K562 (cell line): ENCODE measurements around the gene ARL10. TPM values are rescaled to one million over a fixed set of nuclear protein-coding genes. Genes with fewer than 3 reads are reported as not detected.

Experiments used
- ARID1B ChIP-seq: fragments of 450-650 bp; IDR thresholded peaks from 2 replicates; pipeline ENCODE4 v1.6.1; 2016; ENCODE audit warnings: antibody characterized with exemption, mild to moderate bottlenecking, inconsistent platforms
- BRCA1 ChIP-seq, 2 experiments: fragments of 450-650 bp in 1 of 2; sonication (generic) in 1 of 2; formaldehyde crosslinking in 1 of 2; IDR thresholded peaks; 2 replicates each; pipeline versions ENCODE4 v1.5.0 to v1.6.1; 2017 to 2020; ENCODE audit warnings: mild to moderate bottlenecking in 1 of 2, missing genetic modification reagents in 1 of 2
- CBX1 ChIP-seq: sonication (generic); IDR thresholded peaks from 2 replicates; pipeline ENCODE4 v1.6.1; 2016; ENCODE audit warnings: antibody characterized with exemption, low read depth, mild to moderate bottlenecking
- DPF2 ChIP-seq: fragments of 450-650 bp; IDR thresholded peaks from 2 replicates; pipeline ENCODE4 v1.6.1; 2016
- FOXP1 ChIP-seq: sonication (generic); formaldehyde crosslinking; IDR thresholded peaks from 2 replicates; pipeline ENCODE4 v1.8.0; 2022; ENCODE audit warnings: mild to moderate bottlenecking, missing genetic modification reagents
- HDAC1 ChIP-seq, 2 experiments: fragments of 450-650 bp; IDR thresholded peaks; 2 replicates each; pipeline ENCODE4 v1.6.1; 2016 to 2017; ENCODE audit warnings: inconsistent platforms in 1 of 2, mild to moderate bottlenecking in 1 of 2, moderate library complexity in 1 of 2
- KLF13 ChIP-seq: fragments of 450-650 bp; IDR thresholded peaks from 2 replicates; pipeline ENCODE4 v1.6.1; 2016; ENCODE audit warnings: missing genetic modification characterization, low read depth, mild to moderate bottlenecking, missing compliant biosample characterization, moderate library complexity, borderline replicate concordance
- KLF16 ChIP-seq: IDR thresholded peaks from 2 replicates; pipeline ENCODE4 v1.6.1; 2016; ENCODE audit warnings: antibody characterized with exemption
- LARP7 ChIP-seq: fragments of 450-650 bp; IDR thresholded peaks from 2 replicates; pipeline ENCODE4 v1.6.1; 2016
- MEIS2 ChIP-seq: fragments of 450-650 bp; IDR thresholded peaks from 2 replicates; pipeline ENCODE4 v1.6.1; 2014; ENCODE audit warnings: mild to moderate bottlenecking; ENCODE audit not compliant: partially characterized antibody
- MTA2 ChIP-seq: fragments of 450-650 bp; IDR thresholded peaks from 2 replicates; pipeline ENCODE4 v1.6.1; 2016; ENCODE audit warnings: low read depth
- MTA3 ChIP-seq: fragments of 450-650 bp; formaldehyde crosslinking; IDR thresholded peaks from 2 replicates; pipeline ENCODE4 v1.6.1; 2017; ENCODE audit warnings: mild to moderate bottlenecking, borderline replicate concordance
- MXD1 ChIP-seq: fragments of 250-450 bp; sonication (Bioruptor Pico); IDR thresholded peaks from 2 replicates; pipeline ENCODE4 v1.8.0; 2021; ENCODE audit warnings: borderline replicate concordance, mild to moderate bottlenecking, moderate library complexity; ENCODE audit not compliant: poor library complexity, severe bottlenecking
- PCBP1 ChIP-seq: fragments of 200-400 bp; formaldehyde crosslinking; IDR thresholded peaks from 2 replicates; pipeline ENCODE4 v1.6.1; 2018; ENCODE audit warnings: mild to moderate bottlenecking, low read depth, low read length; ENCODE audit not compliant: poor library complexity, severe bottlenecking
- POLR2A ChIP-seq: fragments of 450-650 bp; conservative IDR thresholded peaks from 2 replicates; pipeline ENCODE4 v1.6.1; 2016
- POLR2AphosphoS5 ChIP-seq: IDR thresholded peaks from 2 replicates; pipeline ENCODE4 v1.6.1; 2011; ENCODE audit warnings: mild to moderate bottlenecking, low read depth, low read length, moderate library complexity; ENCODE audit not compliant: control insufficient read depth, insufficient read depth
- PRMT5 ChIP-seq: sonication (generic); formaldehyde crosslinking; IDR thresholded peaks from 2 replicates; pipeline ENCODE4 v1.5.0; 2020; ENCODE audit warnings: missing genetic modification reagents
- SP1 ChIP-seq: sonication (generic); formaldehyde crosslinking; IDR thresholded peaks from 2 replicates; pipeline ENCODE4 v1.8.1; 2022; ENCODE audit warnings: mild to moderate bottlenecking, missing genetic modification reagents
- TAF1 ChIP-seq: IDR thresholded peaks from 2 replicates; pipeline ENCODE4 v1.6.1; 2011; ENCODE audit warnings: mild to moderate bottlenecking, low read length, moderate library complexity; ENCODE audit not compliant: insufficient read depth, control insufficient read depth, severe bottlenecking; ENCODE audit errors: extremely low read depth
- TAF9B ChIP-seq: fragments of 450-650 bp; IDR thresholded peaks from 2 replicates; pipeline ENCODE4 v1.6.1; 2018; ENCODE audit warnings: mild to moderate bottlenecking; ENCODE audit not compliant: partially characterized antibody
- TBL1XR1 ChIP-seq, 2 experiments: IDR thresholded peaks; 2 replicates each; pipeline ENCODE4 v1.6.1; 2012; ENCODE audit warnings: improper control_type of control experiment in 2 of 2, low read length in 2 of 2, mild to moderate bottlenecking in 1 of 2
- ZBTB12 ChIP-seq: fragments of 250-450 bp; sonication (Bioruptor Pico); IDR thresholded peaks from 2 replicates; pipeline ENCODE4 v1.4.0; 2020
- ZBTB7A ChIP-seq: IDR thresholded peaks from 2 replicates; pipeline ENCODE4 v1.6.1; 2011; ENCODE audit warnings: low read depth, mild to moderate bottlenecking, low read length, moderate library complexity, borderline replicate concordance; ENCODE audit not compliant: control insufficient read depth
- ZC3H11A ChIP-seq: IDR thresholded peaks from 2 replicates; pipeline ENCODE4 v1.6.1; 2012; ENCODE audit warnings: low read depth, low read length, improper control_type of control experiment
- ZNF12 ChIP-seq: sonication (generic); formaldehyde crosslinking; IDR thresholded peaks from 2 replicates; pipeline ENCODE4 v1.4.0; 2020; ENCODE audit warnings: mild to moderate bottlenecking, missing genetic modification reagents
- ZNF184 ChIP-seq: sonication (generic); formaldehyde crosslinking; IDR thresholded peaks from 2 replicates; pipeline ENCODE4 v1.5.0; 2020; ENCODE audit warnings: missing genetic modification reagents
- ZNF232 ChIP-seq: sonication (generic); formaldehyde crosslinking; IDR thresholded peaks from 2 replicates; pipeline ENCODE4 v1.8.0; 2022; ENCODE audit warnings: mild to moderate bottlenecking, missing genetic modification reagents
- ZNF24 ChIP-seq: fragments of 450-650 bp; IDR thresholded peaks from 2 replicates; pipeline ENCODE4 v1.6.1; 2016
- ZNF3 ChIP-seq: fragments of 250-450 bp; sonication (Bioruptor Pico); IDR thresholded peaks from 2 replicates; pipeline ENCODE4 v1.5.0; 2021; ENCODE audit warnings: mild to moderate bottlenecking, moderate library complexity
- polyA plus RNA-seq, 8 experiments: library from polyadenylated mRNA; depleted of rRNA in 4 of 8; stranded (reverse) in 5 of 8; unstranded in 3 of 8; fragments of >200 nt; fragmentation: Nextera tagmentation in 2 of 8; fragmentation: Illumina TruSeq in 1 of 8; extraction: Ambion mirVana in 2 of 8; extraction: Trizol in 1 of 8; gene quantifications; 2 replicates each; pipeline versions ENCODE4 v1.2.1 to v1.2.3, GENCODE V29; 2011 to 2014; ENCODE audit warnings: inconsistent platforms in 1 of 8, missing spikeins in 1 of 8
- total RNA-seq, 7 experiments: library from RNA; depleted of rRNA in 6 of 7; stranded (reverse); fragments of >200 nt in 6 of 7; fragmentation: Illumina TruSeq in 2 of 7; extraction: Trizol in 2 of 7; gene quantifications; 2 replicates each; pipeline versions ENCODE4 v1.2.1 to v1.2.3, GENCODE V29; 2011 to 2021; ENCODE audit warnings: low replicate concordance in 1 of 7

Gene ARL10
- total and polyA plus RNA-seq, 9 of the 15 experiments (the other 6 are each of a cell fraction or from before 2014, with no cell fraction given): under 0.01 to 0.40 (median 0.34) TPM; not detected in 3

DNA sequence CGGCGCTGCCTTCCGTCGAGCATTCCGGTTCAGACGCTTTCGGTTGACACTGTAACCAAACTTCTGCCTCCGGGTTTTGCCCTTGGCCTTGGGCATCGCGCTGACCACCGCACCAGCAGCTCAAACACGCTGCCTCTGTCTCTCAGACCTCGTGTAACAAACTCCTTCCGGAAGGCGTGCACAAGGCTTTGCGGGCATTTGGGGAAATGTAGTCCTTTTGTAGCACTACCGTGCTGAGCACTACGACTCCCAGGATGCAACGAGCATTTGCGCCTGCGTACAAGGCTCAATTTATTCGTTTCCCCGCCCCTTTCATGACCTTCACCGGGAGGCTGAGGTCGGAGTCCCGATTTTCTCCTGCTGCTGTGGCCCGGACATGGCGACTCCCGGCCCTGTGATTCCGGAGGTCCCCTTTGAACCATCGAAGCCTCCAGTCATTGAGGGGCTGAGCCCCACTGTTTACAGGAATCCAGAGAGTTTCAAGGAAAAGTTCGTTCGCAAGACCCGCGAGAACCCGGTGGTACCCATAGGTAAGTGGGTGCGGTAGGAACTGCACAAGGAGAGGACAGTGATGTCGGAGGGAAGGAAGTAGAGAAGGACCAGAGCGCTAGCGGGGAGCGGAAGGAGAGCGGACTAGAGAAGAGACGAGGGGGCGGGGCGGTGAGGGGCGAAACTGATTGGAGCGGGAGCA is 23.3 kb downstream of the ARL10 start, which contains the start of the genes HIGD2A and NOP16 (continued):
- no peak for TF ChIP-seq ZBTB12 (CRISPR knock-in tag)
- peak; percentile 96 for TF ChIP-seq TAF9B
- TF ChIP-seq PRMT5 (CRISPR knock-in tag): no peak
- TF ChIP-seq POLR2AphosphoS5: peak; percentile 43; the same call in 1 of the 2 replicates
- TF ChIP-seq MEIS2: no peak
- TF ChIP-seq LARP7: peak; percentile 86; the same call in 1 of the 2 replicates
- TF ChIP-seq MTA3: peak; percentile 87; the same call in 1 of the 2 replicates
- peak; percentile 77; the same call in 1 of the 2 replicates for TF ChIP-seq ZBTB7A
- TF ChIP-seq SP1 (CRISPR knock-in tag): peak; percentile 98
- no peak; the same call in 1 of the 2 replicates for TF ChIP-seq KLF16
- TF ChIP-seq FOXP1: peak; percentile 33
- peak in 1 of 2 experiments; percentile 74; a peak in 2 of 4 replicates for TF ChIP-seq TBL1XR1 (IDR thresholded peaks at IDR 0.05; ENCODE audit: low read length in 2 of 2)
- TF ChIP-seq ZNF232 (CRISPR knock-in tag): 0 out of 2 replicates have a peak, but pooled peaks have one; percentile 6
- peak; percentile 72 for TF ChIP-seq DPF2
- 0 out of 2 replicates have a peak, but pooled peaks have one; percentile 34 for TF ChIP-seq ZNF24
- peak; percentile 77; the same call in 1 of the 2 replicates for TF ChIP-seq ZC3H11A
- peak; percentile 90 for TF ChIP-seq MXD1 (CRISPR knock-in tag)
- peak; percentile 92 for TF ChIP-seq TAF1
- peak; percentile 95 for TF ChIP-seq POLR2A
- peak; percentile 73; the same call in 1 of the 2 replicates for TF ChIP-seq KLF13 (tag)
- TF ChIP-seq ZNF3 (CRISPR knock-in tag): no peak
- TF ChIP-seq CBX1: no peak
- no peak for TF ChIP-seq ZNF12
- peak; percentile 59 for TF ChIP-seq ARID1B
- no peak for TF ChIP-seq PCBP1
- TF ChIP-seq ZNF184 (CRISPR knock-in tag): no peak
- TF ChIP-seq BRCA1 (IDR thresholded peaks at IDR 0.05): no peak
- no peak for TF ChIP-seq BRCA1 (CRISPR knock-in tag; IDR thresholded peaks at IDR 0.05)
- TF ChIP-seq HDAC1 (IDR thresholded peaks at IDR 0.05): peak; percentile 70 to 100; a peak in 3 of 4 replicates
- TF ChIP-seq MTA2: no peak
